ENCODE results near the gene NLRP3.
"Not testable (repeated sequence)": the region's sequence is repeated elsewhere in the genome, so short reads cannot be mapped to it uniquely, and the experiment has no call there.

Gene NLRP3

DNA sequence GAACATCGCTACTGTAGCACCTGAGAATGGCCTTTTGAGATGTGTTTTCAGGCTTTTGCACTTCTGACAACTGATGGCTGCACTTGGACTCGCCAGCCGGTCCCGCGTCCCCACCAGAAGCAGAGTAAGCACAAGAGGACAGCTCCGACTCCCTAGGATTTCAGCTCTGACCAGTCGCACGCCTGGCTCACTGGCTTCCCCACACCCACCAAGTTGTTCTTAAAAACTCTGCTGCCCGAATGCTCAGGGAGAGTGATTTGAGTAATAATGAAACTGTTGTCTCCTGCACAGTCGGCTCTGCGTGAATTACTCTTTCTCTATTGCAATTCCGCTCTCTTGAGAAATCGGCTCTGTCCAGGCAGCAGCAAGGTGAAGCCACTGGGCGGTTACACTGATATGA lies 40.2 kb upstream of the NLRP3 start:
- Histone ChIP-seq H3K79me2 (ENCODE audit: control insufficient read depth, insufficient read depth, low read length, unreplicated experiment) (no peaks in the 10 kb centered on the region), H3K4me1 (ENCODE audit: control insufficient read depth, insufficient read depth, low read length, unreplicated experiment) (no peaks in the 10 kb centered on the region), H3K27ac (ENCODE audit: low read depth, low read length) (no peak overlapping the region), H3K27me3 (ENCODE audit: insufficient read depth, low read length) (no peaks in the 10 kb centered on the region), H3K4me3 (ENCODE audit: low read depth, low read length) (no peak overlapping the region), H2AFZ (ENCODE audit: low read length, unreplicated experiment) (no peak overlapping the region), H3K36me3 (ENCODE audit: insufficient read depth, low read length) (no peaks in the 10 kb centered on the region)

DNA sequence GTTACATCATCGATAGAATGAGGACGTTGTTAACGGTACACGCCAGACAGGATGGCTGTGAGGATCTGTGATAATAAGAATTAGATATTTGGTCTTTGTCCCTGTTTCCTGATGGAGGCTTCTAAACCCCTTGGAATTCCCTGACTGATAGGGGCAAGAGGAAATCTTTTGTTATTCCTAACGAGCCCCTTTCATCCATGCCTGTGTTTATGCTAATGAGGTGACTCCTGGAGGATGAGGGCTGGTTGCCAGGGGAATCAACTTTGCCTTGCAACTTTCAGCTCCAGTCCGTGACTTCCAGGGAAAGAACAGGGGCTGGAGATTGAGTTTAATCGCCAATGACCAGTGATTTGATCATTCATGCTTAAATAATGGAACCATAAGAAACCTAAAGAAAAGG lies 39.3 kb upstream of the NLRP3 start:
- Histone ChIP-seq H2AFZ (ENCODE audit: low read length, unreplicated experiment) (no peak overlapping the region), H3K4me1 (ENCODE audit: control insufficient read depth, insufficient read depth, low read length, unreplicated experiment) (no peaks in the 10 kb centered on the region), H3K4me3 (ENCODE audit: low read depth, low read length) (no peak overlapping the region), H3K79me2 (ENCODE audit: control insufficient read depth, insufficient read depth, low read length, unreplicated experiment) (no peaks in the 10 kb centered on the region), H3K27me3 (ENCODE audit: insufficient read depth, low read length) (no peaks in the 10 kb centered on the region), H3K27ac (ENCODE audit: low read depth, low read length) (no peak overlapping the region), H3K36me3 (ENCODE audit: insufficient read depth, low read length) (no peaks in the 10 kb centered on the region)

DNA sequence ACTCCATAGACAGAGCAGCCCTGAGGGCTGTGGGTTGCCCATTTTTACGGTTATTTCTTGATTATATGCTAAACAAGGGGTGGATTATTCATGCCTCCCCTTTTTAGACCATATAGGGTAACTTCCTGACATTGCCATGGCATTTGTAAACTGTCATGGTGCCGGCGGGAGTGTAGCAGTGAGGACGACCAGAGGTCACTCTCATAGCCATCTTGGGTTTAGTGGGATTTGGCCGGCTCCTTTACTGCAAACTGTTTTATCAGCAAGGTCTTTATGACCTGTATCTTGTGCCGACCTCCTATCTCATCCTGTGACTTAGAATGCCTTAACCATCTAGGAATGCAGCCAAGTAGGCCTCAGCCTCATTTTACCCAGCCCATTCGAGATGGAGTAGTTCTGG lies 38.3 kb upstream of the NLRP3 start:
- H3K27me3 ChIP-seq (ENCODE audit: insufficient read depth, low read length); H3K27ac ChIP-seq (ENCODE audit: low read depth, low read length): not testable (repeated sequence)

DNA sequence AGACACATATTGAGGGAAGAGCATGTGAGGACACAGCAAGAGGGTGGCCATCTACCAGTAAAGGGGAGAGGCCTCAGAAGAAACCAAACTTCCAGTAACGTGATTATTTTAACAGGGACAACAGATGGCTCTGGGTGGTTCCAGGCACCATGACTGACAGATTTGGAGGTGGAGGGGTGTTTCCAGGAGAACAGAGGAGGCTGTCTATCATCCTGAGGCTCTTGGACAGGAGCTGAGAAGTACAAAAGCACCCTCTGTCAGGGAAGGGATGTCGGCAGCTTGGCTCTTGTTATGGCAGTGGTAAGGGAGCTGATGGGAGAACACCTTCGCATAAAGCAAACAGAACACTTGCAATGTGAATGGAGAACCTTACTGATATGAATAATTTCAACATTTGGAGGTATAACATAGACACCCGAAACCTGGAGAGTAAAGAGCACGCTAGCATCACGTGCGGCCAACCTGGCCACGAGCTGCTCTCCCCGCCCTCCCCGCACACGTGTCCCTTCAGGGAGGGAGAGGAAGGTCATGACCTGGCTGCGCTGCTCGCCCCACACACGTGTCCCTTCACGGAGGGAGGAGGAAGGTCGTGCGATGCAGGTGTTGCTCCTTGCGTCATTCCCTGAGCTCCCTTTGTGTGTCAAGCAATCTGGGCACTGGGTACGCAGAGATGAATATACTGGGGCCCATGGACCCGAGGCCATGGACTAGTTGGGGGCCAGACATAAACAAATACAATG lies 37.5 kb upstream of the NLRP3 start:
- no peaks in the 10 kb centered on the region for H3K27me3 ChIP-seq (ENCODE audit: insufficient read depth, low read length)
- H3K4me1 ChIP-seq (ENCODE audit: control insufficient read depth, insufficient read depth, low read length, unreplicated experiment) = no peaks in the 10 kb centered on the region
- H3K4me3 ChIP-seq (ENCODE audit: low read depth, low read length) = no peak overlapping the region
- H3K79me2 ChIP-seq (ENCODE audit: control insufficient read depth, insufficient read depth, low read length, unreplicated experiment) = no peaks in the 10 kb centered on the region
- H2AFZ ChIP-seq (ENCODE audit: low read length, unreplicated experiment) = no peak overlapping the region
- no peaks in the 10 kb centered on the region for H3K36me3 ChIP-seq (ENCODE audit: insufficient read depth, low read length)
- no peak overlapping the region for H3K27ac ChIP-seq (ENCODE audit: low read depth, low read length)

More for the DNA sequence above, 38.3 kb upstream of the NLRP3 start:
- H3K4me1 ChIP-seq (ENCODE audit: control insufficient read depth, insufficient read depth, low read length, unreplicated experiment); H3K36me3 ChIP-seq (ENCODE audit: insufficient read depth, low read length); H3K4me3 ChIP-seq (ENCODE audit: low read depth, low read length); H2AFZ ChIP-seq (ENCODE audit: low read length, unreplicated experiment); H3K79me2 ChIP-seq (ENCODE audit: control insufficient read depth, insufficient read depth, low read length, unreplicated experiment): not testable (repeated sequence)

DNA sequence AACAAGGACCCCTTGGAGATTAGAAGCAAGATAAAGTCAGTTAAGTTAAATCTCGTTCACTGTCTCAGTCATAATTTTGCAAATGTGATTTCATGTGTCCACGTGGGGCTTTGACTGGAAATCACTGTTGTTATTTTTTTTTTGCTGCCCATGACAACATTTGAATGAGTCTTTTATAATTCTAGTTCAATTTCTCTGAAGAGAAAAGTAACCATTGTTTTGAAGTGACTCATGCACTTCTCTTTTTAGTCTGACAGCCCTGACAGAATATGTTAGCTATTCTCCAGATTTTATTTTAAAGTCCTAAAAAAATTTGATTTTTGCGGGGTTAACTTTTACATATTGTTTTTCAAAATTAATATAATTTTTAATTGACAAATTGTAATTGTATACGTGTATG lies 30.7 kb upstream of the NLRP3 start:
- Histone ChIP-seq H3K36me3 (ENCODE audit: insufficient read depth, low read length) (no peaks in the 10 kb centered on the region), H3K27me3 (ENCODE audit: insufficient read depth, low read length) (no peaks in the 10 kb centered on the region), H3K27ac (ENCODE audit: low read depth, low read length) (no peak overlapping the region), H2AFZ (ENCODE audit: low read length, unreplicated experiment) (no peak overlapping the region), H3K4me1 (ENCODE audit: control insufficient read depth, insufficient read depth, low read length, unreplicated experiment) (no peaks in the 10 kb centered on the region), H3K79me2 (ENCODE audit: control insufficient read depth, insufficient read depth, low read length, unreplicated experiment) (no peaks in the 10 kb centered on the region), H3K4me3 (ENCODE audit: low read depth, low read length) (no peak overlapping the region)

DNA sequence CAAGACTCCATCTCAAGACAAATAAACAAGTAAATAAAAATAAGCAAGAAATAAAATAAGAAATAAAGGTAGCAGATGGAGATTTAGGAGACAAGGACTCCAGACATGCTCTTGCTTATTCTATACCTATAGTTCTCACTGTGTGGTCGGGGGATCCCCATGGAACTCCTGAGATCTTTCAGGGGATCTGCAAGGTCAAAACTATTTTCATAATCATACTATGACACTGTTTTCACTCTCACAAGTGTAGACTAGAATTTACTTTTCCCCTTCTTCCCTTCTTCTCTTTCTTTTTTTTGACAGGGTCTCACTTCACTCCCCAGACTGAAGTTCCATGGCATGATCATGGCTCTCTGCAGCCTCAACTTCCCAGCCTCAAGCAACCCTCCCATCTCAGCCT lies 29.8 kb upstream of the NLRP3 start:
- Histone ChIP-seq H3K4me3 (ENCODE audit: low read depth, low read length) (no peak overlapping the region), H3K4me1 (ENCODE audit: control insufficient read depth, insufficient read depth, low read length, unreplicated experiment) (no peaks in the 10 kb centered on the region), H3K27ac (ENCODE audit: low read depth, low read length) (no peak overlapping the region), H3K27me3 (ENCODE audit: insufficient read depth, low read length) (no peaks in the 10 kb centered on the region), H3K79me2 (ENCODE audit: control insufficient read depth, insufficient read depth, low read length, unreplicated experiment) (no peaks in the 10 kb centered on the region), H3K36me3 (ENCODE audit: insufficient read depth, low read length) (no peaks in the 10 kb centered on the region), H2AFZ (ENCODE audit: low read length, unreplicated experiment) (no peak overlapping the region)

GRCh38 chr1:247386687-247387086 lies 29.3 kb upstream of the NLRP3 start:
- Histone ChIP-seq H3K79me2 (ENCODE audit: control insufficient read depth, insufficient read depth, low read length, unreplicated experiment) (no peaks in the 10 kb centered on the region), H3K27me3 (ENCODE audit: insufficient read depth, low read length) (no peaks in the 10 kb centered on the region), H3K36me3 (ENCODE audit: insufficient read depth, low read length) (no peaks in the 10 kb centered on the region), H3K4me3 (ENCODE audit: low read depth, low read length) (no peak overlapping the region), H3K27ac (ENCODE audit: low read depth, low read length) (no peak overlapping the region), H3K4me1 (ENCODE audit: control insufficient read depth, insufficient read depth, low read length, unreplicated experiment) (no peaks in the 10 kb centered on the region), H2AFZ (ENCODE audit: low read length, unreplicated experiment) (no peak overlapping the region)

DNA sequence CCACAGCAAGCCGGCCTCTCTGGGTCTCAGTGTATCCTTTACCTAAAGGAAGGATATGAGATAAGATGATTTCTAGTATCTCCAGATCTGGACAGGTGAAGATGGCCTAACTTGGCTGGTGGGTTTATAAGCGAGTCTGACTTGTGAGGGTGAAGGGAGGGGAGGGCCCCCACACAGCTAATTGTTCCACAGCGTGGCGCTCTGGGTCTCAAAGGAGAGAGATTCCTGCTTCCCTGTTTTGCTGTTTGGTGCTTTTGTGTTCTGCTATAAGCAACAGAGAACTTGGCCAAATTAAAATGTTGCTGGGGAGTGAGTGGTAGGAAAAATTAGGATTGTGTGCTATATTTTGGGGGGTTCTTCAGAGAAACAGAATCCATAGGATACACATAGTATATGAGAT lies 28.9 kb upstream of the NLRP3 start:
- Histone ChIP-seq H3K27ac (ENCODE audit: low read depth, low read length) (no peak overlapping the region), H3K4me1 (ENCODE audit: control insufficient read depth, insufficient read depth, low read length, unreplicated experiment) (no peaks in the 10 kb centered on the region), H3K4me3 (ENCODE audit: low read depth, low read length) (no peak overlapping the region)

DNA sequence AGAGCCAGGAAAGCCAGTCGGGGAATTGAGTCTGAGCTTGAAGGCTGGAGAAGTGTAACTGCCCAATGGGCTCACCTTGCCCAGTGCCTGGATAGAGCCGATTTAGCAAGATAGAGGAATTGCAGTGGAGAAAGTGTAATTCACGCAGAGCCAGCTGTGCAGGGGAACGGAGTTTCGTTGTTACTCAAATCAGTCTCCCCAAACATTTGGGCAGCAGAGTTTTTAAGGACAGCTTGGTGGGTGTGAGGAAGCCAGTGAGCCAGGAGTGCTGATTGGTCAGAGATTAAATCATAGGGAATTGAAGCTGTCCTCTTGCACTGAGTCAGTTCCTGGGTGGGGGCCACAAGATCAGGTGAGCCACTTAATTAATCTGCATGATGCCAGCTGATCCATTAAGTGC lies 28.4 kb upstream of the NLRP3 start:
- no peak overlapping the region for H3K27ac ChIP-seq (ENCODE audit: low read depth, low read length)
- H3K79me2 ChIP-seq (ENCODE audit: control insufficient read depth, insufficient read depth, low read length, unreplicated experiment) = no peaks in the 10 kb centered on the region
- H2AFZ ChIP-seq (ENCODE audit: low read length, unreplicated experiment) = no peak overlapping the region
- H3K4me3 ChIP-seq (ENCODE audit: low read depth, low read length) = no peak overlapping the region
- no peaks in the 10 kb centered on the region for H3K36me3 ChIP-seq (ENCODE audit: insufficient read depth, low read length)
- H3K27me3 ChIP-seq (ENCODE audit: insufficient read depth, low read length) = no peaks in the 10 kb centered on the region
- no peaks in the 10 kb centered on the region for H3K4me1 ChIP-seq (ENCODE audit: control insufficient read depth, insufficient read depth, low read length, unreplicated experiment)

More for the DNA sequence above, 28.9 kb upstream of the NLRP3 start:
- H2AFZ ChIP-seq (ENCODE audit: low read length, unreplicated experiment) = no peak overlapping the region
- no peaks in the 10 kb centered on the region for H3K79me2 ChIP-seq (ENCODE audit: control insufficient read depth, insufficient read depth, low read length, unreplicated experiment)
- H3K27me3 ChIP-seq (ENCODE audit: insufficient read depth, low read length) = no peaks in the 10 kb centered on the region
- H3K36me3 ChIP-seq (ENCODE audit: insufficient read depth, low read length) = no peaks in the 10 kb centered on the region

DNA sequence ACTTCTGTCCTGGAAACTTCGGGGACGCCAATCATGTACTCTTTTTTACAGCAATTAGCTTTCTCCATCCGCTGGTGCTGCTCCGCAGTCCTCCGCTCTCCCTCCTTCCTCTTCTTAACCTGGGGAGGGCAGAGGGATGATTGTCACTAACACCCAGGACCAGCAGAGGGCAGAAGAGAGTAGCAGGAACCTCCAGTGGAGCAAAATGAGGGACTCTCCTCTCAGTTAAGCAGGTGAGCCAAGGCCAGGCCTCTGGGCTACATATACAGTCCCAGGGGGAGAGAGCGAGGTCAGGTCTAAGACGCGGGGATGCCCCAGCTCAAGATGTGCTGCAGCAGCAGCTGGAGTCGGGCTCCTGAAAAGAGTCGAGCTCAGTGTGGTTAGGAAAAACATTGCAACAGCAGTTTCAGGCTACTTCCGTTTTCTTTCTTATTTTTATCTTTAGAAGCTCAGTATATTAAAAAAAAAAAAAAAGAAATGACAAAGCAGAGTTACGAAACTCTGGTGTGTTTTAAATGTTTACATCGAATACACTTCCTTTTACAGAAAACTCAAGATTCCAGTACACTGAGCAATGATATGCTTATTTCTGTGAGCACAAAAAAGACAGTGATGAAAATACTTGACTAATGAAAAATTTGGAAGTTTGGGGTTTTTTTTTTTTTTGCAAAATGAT lies 25.7 kb upstream of the NLRP3 start:
- Histone ChIP-seq H3K4me1 (ENCODE audit: control insufficient read depth, insufficient read depth, low read length, unreplicated experiment) (no peaks in the 10 kb centered on the region), H2AFZ (ENCODE audit: low read length, unreplicated experiment) (peak overlapping the region; percentile 86), H3K4me3 (ENCODE audit: low read depth, low read length) (peak overlapping the region; percentile 61), H3K27me3 (ENCODE audit: insufficient read depth, low read length) (no peaks in the 10 kb centered on the region), H3K36me3 (ENCODE audit: insufficient read depth, low read length) (no peaks in the 10 kb centered on the region), H3K79me2 (ENCODE audit: control insufficient read depth, insufficient read depth, low read length, unreplicated experiment) (no peaks in the 10 kb centered on the region), H3K27ac (ENCODE audit: low read depth, low read length) (no peak overlapping the region)

- H3K4me3 ChIP-seq (ENCODE audit: low read depth, low read length) = no peak overlapping the region
- no peaks in the 10 kb centered on the region for H3K36me3 ChIP-seq (ENCODE audit: insufficient read depth, low read length)
- no peaks in the 10 kb centered on the region for H3K4me1 ChIP-seq (ENCODE audit: control insufficient read depth, insufficient read depth, low read length, unreplicated experiment)
- H3K27me3 ChIP-seq (ENCODE audit: insufficient read depth, low read length) = no peaks in the 10 kb centered on the region
- no peak overlapping the region for H2AFZ ChIP-seq (ENCODE audit: low read length, unreplicated experiment)
- H3K27ac ChIP-seq (ENCODE audit: low read depth, low read length) = no peak overlapping the region
- no peaks in the 10 kb centered on the region for H3K79me2 ChIP-seq (ENCODE audit: control insufficient read depth, insufficient read depth, low read length, unreplicated experiment)
Measured at GRCh38 chr1:247390996-247391395, 25.0 kb upstream of the NLRP3 start.
